HepG2 (cell line): ENCODE data around the gene ABCC12. TPM values are rescaled to one million over a fixed set of nuclear protein-coding genes. Genes with fewer than 3 reads are reported as not detected.

ENCODE experiments used
- BHLHE40 ChIP-seq: IDR thresholded peaks from 2 replicates; pipeline ENCODE4 v1.6.1; 2011; ENCODE audit warnings: low read length, improper control_type of control experiment
- CREBL2 ChIP-seq: sonication (generic); formaldehyde crosslinking; IDR thresholded peaks from 2 replicates; pipeline ENCODE4 v1.8.1; 2023; ENCODE audit warnings: missing genetic modification reagents, mild to moderate bottlenecking, borderline replicate concordance
- CTCF ChIP-seq: sonication (generic); formaldehyde crosslinking; IDR thresholded peaks from 2 replicates; pipeline ENCODE4 v1.5.0; 2020; ENCODE audit warnings: mild to moderate bottlenecking, missing genetic modification reagents, moderate library complexity
- FOXA3 ChIP-seq: IDR thresholded peaks from 2 replicates; pipeline ENCODE4 v1.6.1; 2016; ENCODE audit warnings: missing genetic modification reagents, missing compliant biosample characterization
- KDM1A ChIP-seq: IDR thresholded peaks from 2 replicates; pipeline ENCODE4 v1.6.1; 2016; ENCODE audit warnings: missing compliant biosample characterization
- PITX1 ChIP-seq: sonication (generic); formaldehyde crosslinking; IDR thresholded peaks from 2 replicates; pipeline ENCODE4 v1.5.1; 2020; ENCODE audit warnings: mild to moderate bottlenecking, missing genetic modification reagents
- YEATS4 ChIP-seq: sonication (generic); formaldehyde crosslinking; IDR thresholded peaks from 2 replicates; pipeline ENCODE4 v1.4.0; 2020; ENCODE audit warnings: missing genetic modification reagents, borderline replicate concordance
- ZNF280B ChIP-seq: sonication (generic); formaldehyde crosslinking; IDR thresholded peaks from 2 replicates; pipeline ENCODE4 v1.5.0; 2020; ENCODE audit warnings: missing genetic modification reagents, mild to moderate bottlenecking, borderline replicate concordance
- ZNF318 ChIP-seq: sonication (generic); formaldehyde crosslinking; IDR thresholded peaks from 2 replicates; pipeline ENCODE4 v1.4.0; 2020; ENCODE audit warnings: mild to moderate bottlenecking, missing genetic modification reagents
- ZNF441 ChIP-seq: sonication (generic); formaldehyde crosslinking; IDR thresholded peaks from 2 replicates; pipeline ENCODE4 v1.7.0; 2021; ENCODE audit warnings: missing genetic modification reagents, borderline replicate concordance
- ZXDC ChIP-seq: sonication (generic); formaldehyde crosslinking; IDR thresholded peaks from 2 replicates; pipeline ENCODE4 v1.5.0; 2020; ENCODE audit warnings: mild to moderate bottlenecking, missing genetic modification reagents
- polyA plus RNA-seq, 8 experiments: library from polyadenylated mRNA; depleted of rRNA in 3 of 8; stranded (reverse) in 7 of 8; unstranded in 1 of 8; fragments of >200 nt; fragmentation: Illumina TruSeq in 4 of 8; extraction: Trizol in 4 of 8; gene quantifications; 2 replicates each; pipeline versions ENCODE4 v1.2.1 to v1.2.3, GENCODE V29; 2011 to 2016; ENCODE audit warnings: low read depth in 4 of 8, missing spikeins in 1 of 8, mixed read lengths in 1 of 8; ENCODE audit not compliant: insufficient read depth in 1 of 8
- total RNA-seq, 5 experiments: library from RNA; depleted of rRNA; stranded (reverse); fragments of >200 nt; fragmentation: Illumina TruSeq; extraction: Trizol; gene quantifications; 2 replicates each; pipeline ENCODE4 v1.2.3, GENCODE V29; 2016; ENCODE audit warnings: low read depth in 1 of 5

Gene ABCC12
- total and polyA plus RNA-seq, 2 of the 13 experiments (the other 11 are each of a cell fraction or from before 2014, with no cell fraction given): not detected

- TF ChIP-seq ZNF318 (CRISPR knock-in tag) (no peak), KDM1A (CRISPR knock-in tag) (peak; percentile 97), PITX1 (CRISPR knock-in tag) (0 out of 2 replicates have a peak, but pooled peaks have one; percentile 52), CREBL2 (no peak), ZNF441 (CRISPR knock-in tag) (peak; percentile 6; the same call in 1 of the 2 replicates), YEATS4 (CRISPR knock-in tag) (peak; percentile 18; the same call in 1 of the 2 replicates), ZNF280B (CRISPR knock-in tag) (no peak), FOXA3 (CRISPR knock-in tag) (peak; percentile 76), ZXDC (peak; percentile 70; the same call in 1 of the 2 replicates), CTCF (peak; percentile 99), BHLHE40 (peak; percentile 34; the same call in 1 of the 2 replicates)
These were observed 9.3 kb upstream of the ABCC12 start (continued) for GRCh38 chr16:48164907-48165715.
